Thoracic aorta (tissue), 2 donors: ENCODE results near the gene NXPE1. TPM values are rescaled to one million over a fixed set of nuclear protein-coding genes. Genes with fewer than 3 reads are reported as not detected.
"Not testable (repeated sequence)": the region's sequence is repeated elsewhere in the genome, so short reads cannot be mapped to it uniquely, and the experiment has no call there.

Experiments used
- ATAC-seq: fragments of 150-250 bp; one replicate; pipeline ENCODE4 v1.8.0; 2017; ENCODE audit warnings: low read depth; ENCODE audit not compliant: insufficient number of reproducible peaks, low FRiP score
- DNase-seq: peaks from one replicate; pipeline ENCODE4 v3.0.0-alpha.2; 2020; ENCODE audit warnings: low spot score
- H3K27ac ChIP-seq, 2 donors: fragments of 200-600 bp; sonication (generic); 1 replicate in 1 of 2; 2 replicates in 1 of 2; pipeline ENCODE4 v1.5.1; 2016; ENCODE audit warnings: mild to moderate bottlenecking in 2 of 2, moderate library complexity in 2 of 2
- H3K27me3 ChIP-seq: fragments of 200-600 bp; sonication (generic); replicated peaks from 2 replicates; pipeline ENCODE4 v1.6.0; 2016; ENCODE audit warnings: mild to moderate bottlenecking; ENCODE audit not compliant: insufficient read depth
- H3K36me3 ChIP-seq: fragments of 200-600 bp; sonication (generic); one replicate; pipeline ENCODE4 v1.5.1; 2016
- H3K4me1 ChIP-seq, 2 donors: fragments of 200-600 bp; sonication (generic); 1 replicate in 1 of 2; 2 replicates in 1 of 2; pipeline versions ENCODE4 v1.5.1 to v1.6.0; 2016; ENCODE audit warnings: low read depth in 2 of 2, mild to moderate bottlenecking in 1 of 2; ENCODE audit not compliant: control insufficient read depth in 1 of 2
- H3K4me3 ChIP-seq: fragments of 200-600 bp; sonication (generic); 2 replicates; pipeline ENCODE4 v1.5.1; 2016; ENCODE audit warnings: mild to moderate bottlenecking
- H3K9me3 ChIP-seq: fragments of 200-600 bp; sonication (generic); 2 replicates; pipeline ENCODE4 v1.5.1; 2016
- total RNA-seq, 2 donors: library from RNA; depleted of rRNA; stranded (reverse); fragments of >200 nt; gene quantifications; one replicate each; pipeline versions ENCODE4 v1.1.0 to v1.2.3, GENCODE V29; 2016
- TF ChIP-seq, protein P1 (sequence below): fragments of 200-600 bp; sonication (generic); IDR thresholded peaks from one replicate; pipeline ENCODE4 v1.5.1; 2019; ENCODE audit warnings: antibody characterized with exemption

Gene NXPE1
- total RNA-seq: not detected

DNA sequence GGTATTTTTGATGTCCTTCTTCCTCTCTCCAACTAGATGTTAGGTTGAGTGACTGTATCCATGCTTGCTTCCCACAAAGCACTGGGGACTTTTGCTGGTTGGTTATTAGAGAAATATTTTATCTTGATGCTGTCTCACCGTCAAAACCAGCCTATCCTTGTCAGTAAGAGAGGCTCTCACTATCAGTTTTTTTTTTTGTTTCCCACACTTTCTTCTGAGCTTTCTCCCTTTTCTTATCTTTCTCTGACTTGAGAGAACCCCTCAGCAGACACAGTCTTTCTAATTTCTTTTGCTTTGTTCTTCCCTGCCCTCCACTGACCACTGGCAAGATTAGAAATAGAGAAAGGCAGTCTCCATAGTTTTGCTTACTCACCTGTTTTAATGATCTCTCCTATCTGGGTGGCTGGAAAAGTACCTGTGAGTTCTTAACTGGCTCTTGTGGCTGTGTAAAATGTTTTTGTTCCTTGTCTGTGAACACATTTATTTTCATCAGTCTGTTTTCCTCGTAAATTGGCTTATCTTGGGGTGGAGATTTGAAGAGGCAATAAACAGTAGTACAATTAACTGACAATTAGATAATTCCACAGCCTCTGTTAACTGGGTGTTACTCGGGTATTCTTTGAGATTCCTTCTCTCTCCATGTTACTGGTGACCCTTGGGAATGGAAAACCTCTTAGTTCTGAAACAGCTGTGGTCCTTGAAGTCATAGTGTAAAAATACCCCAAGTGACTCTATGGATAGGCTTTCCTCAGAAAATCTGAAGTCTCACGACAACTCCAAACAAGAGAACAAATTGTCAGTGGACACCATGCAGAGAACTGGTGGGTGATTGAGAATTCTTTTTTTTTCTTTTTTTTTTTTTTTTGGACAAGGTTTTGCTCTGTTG is at the start of gene NXPE1:
TSS of gene NXPE1 (minus strand) at position 457 of the 886 bp plus-strand sequence. CDS start 8,680 bp downstream, outside the sequence.
- H3K36me3 ChIP-seq: no peaks in the 10 kb centered on the region
- no peaks in the 10 kb centered on the region for H3K9me3 ChIP-seq
- ATAC-seq (no peak), DNase-seq (no peak)
- no peak within 1 kb of the TSS for H3K4me3 ChIP-seq
- no peaks in the 10 kb centered on the region for H3K4me1 ChIP-seq
- TF ChIP-seq, protein P1, sequence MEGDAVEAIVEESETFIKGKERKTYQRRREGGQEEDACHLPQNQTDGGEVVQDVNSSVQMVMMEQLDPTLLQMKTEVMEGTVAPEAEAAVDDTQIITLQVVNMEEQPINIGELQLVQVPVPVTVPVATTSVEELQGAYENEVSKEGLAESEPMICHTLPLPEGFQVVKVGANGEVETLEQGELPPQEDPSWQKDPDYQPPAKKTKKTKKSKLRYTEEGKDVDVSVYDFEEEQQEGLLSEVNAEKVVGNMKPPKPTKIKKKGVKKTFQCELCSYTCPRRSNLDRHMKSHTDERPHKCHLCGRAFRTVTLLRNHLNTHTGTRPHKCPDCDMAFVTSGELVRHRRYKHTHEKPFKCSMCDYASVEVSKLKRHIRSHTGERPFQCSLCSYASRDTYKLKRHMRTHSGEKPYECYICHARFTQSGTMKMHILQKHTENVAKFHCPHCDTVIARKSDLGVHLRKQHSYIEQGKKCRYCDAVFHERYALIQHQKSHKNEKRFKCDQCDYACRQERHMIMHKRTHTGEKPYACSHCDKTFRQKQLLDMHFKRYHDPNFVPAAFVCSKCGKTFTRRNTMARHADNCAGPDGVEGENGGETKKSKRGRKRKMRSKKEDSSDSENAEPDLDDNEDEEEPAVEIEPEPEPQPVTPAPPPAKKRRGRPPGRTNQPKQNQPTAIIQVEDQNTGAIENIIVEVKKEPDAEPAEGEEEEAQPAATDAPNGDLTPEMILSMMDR: no peak
- H3K27me3 ChIP-seq: no peaks in the 10 kb centered on the region
- H3K27ac ChIP-seq: no peak within 1 kb of the TSS

DNA sequence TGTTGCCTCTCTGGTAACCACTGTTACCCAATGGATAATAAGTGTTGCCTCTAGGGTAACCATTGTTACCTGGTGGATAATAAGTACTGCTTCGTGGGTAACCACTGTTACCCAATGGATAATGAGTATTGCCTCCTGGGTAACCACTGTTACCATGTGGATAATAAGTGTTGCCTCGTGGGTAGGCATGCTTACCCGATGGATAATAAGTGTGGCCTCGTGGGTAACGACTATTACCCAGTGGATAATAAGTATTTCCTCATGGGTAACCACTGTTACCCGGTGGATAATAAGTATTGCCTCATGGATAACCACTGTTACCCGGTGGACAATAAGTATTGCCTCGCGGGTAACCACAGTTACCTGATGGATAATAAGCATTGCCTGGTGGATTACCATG is 49.7 kb upstream of the NXPE1 start:
- no peaks in the 10 kb centered on the region for H3K4me1 ChIP-seq
- no peak overlapping the region for H3K27ac ChIP-seq
- H3K4me3 ChIP-seq: no peak overlapping the region
- DNase-seq: no peak
- ATAC-seq: no peak
- TF ChIP-seq, protein P1: no peak
- H3K9me3 ChIP-seq: no peaks in the 10 kb centered on the region
- H3K27me3 ChIP-seq: no peaks in the 10 kb centered on the region
- H3K36me3 ChIP-seq: no peaks in the 10 kb centered on the region

DNA sequence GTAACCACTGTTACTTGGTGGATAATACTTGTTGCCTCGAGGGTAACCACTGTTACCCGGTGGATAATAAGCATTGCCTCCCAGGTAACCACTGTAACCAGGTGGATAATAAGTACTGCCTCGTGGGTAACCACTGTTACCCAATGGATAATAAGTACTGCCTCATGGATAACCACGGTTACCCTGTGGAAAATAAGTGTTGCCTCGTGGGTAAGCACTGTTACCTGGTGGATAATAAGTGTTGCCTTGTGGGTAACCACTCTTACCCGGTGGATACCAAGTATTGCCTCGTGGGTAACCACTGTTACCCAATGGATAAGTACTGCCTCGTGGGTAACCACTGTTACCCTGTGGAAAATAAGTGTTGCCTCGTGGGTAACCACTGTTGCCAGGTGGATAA is 48.9 kb upstream of the NXPE1 start:
- H3K27me3 ChIP-seq, H3K27ac ChIP-seq, H3K9me3 ChIP-seq, H3K4me1 ChIP-seq, H3K4me3 ChIP-seq, H3K36me3 ChIP-seq, ATAC-seq, DNase-seq: not testable (repeated sequence)

- TF ChIP-seq, protein P1: no peak
- Histone ChIP-seq H3K9me3 (no peaks in the 10 kb centered on the region), H3K27me3 (no peaks in the 10 kb centered on the region), H3K36me3 (no peaks in the 10 kb centered on the region), H3K4me3 (no peak overlapping the region), H3K27ac (no peak overlapping the region), H3K4me1 (no peaks in the 10 kb centered on the region)
- DNase-seq (no peak), ATAC-seq (no peak)
These were observed 48.2 kb upstream of the NXPE1 start for GRCh38 chr11:114607753-114608459.

DNA sequence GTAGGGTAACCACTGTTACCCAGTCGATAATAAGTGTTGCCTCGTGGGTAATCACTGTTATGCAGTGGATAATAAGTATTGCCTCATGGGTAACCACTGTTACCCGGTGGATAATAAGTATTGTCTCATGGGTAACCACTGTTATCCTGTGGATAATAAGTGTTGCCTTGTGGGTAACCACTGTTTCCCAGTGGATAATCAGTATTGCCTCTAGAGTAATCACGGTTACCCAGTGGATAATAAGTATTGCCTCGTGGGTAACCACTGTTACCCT is 47.1 kb upstream of the NXPE1 start:
- not testable (repeated sequence) for DNase-seq, ATAC-seq, H3K9me3 ChIP-seq

DNA sequence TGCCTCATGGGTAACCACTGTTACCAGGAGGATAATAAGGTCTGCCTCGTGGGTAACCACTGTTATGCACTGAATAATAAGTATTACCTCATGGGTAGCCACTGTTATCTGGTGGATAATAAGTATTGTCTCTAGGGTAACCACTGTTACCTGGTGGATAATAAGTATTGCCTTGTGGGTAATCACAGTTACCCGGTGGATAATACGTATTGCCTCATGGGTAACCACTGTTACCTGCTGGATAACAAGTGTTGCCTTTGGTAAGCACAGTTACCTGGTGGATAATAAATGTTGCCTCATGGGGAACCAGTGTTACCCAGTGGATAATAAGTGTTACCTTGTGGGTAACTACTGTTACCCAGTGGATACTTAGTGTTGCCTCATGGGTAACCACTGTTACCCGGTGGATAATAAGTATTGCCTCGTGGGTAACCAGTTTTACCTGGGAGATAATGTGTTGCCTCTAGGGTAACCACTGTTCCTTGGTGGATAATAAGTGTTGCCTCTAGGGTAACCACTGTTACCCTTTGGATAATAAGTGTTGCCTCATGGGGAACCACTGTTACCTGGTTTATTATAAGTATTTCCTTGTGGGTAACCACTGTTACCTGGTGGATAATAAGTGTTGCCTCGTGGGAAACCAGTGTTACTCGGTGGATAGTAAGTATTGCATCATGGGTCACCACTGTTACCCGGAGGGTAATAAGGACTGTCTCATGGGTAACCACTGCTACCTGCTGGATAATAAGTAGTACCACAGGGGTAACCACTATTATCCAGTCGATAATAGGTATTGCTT is 46.5 kb upstream of the NXPE1 start:
- no peak overlapping the region for H3K4me3 ChIP-seq
- ATAC-seq (no peak), DNase-seq (no peak)
- H3K36me3 ChIP-seq: no peaks in the 10 kb centered on the region
- no peak overlapping the region for H3K27ac ChIP-seq
- no peaks in the 10 kb centered on the region for H3K27me3 ChIP-seq
- no peaks in the 10 kb centered on the region for H3K4me1 ChIP-seq
- TF ChIP-seq, protein P1: no peak
- H3K9me3 ChIP-seq: no peaks in the 10 kb centered on the region

More for the DNA sequence above, 47.1 kb upstream of the NXPE1 start:
- not testable (repeated sequence) for H3K27ac ChIP-seq, H3K4me1 ChIP-seq, H3K36me3 ChIP-seq, H3K4me3 ChIP-seq, H3K27me3 ChIP-seq
